ENCODE results near the gene STK10. TPM values are rescaled to one million over a fixed set of nuclear protein-coding genes. Genes with fewer than 3 reads are reported as not detected.
A peak's percentile ranks its signal among the peaks of the same experiment; 100 is the strongest.
"Not testable (repeated sequence)": the region's sequence is repeated elsewhere in the genome, so short reads cannot be mapped to it uniquely, and the experiment has no call there.

STK10 gene
- total and polyA plus RNA-seq, 4 donors = 2.8 to 21.7 (median 7.7) TPM

GRCh38 chr5:172020110-172020786 is 167.8 kb downstream of the STK10 start:
- 84% methylated on average over 10 of the region's 10 CpGs for WGBS
- H3K4me3 ChIP-seq (ENCODE audit: low read depth in 1 of 3, low read length in 3 of 3); H3K9ac ChIP-seq (ENCODE audit: low read depth in 1 of 2, low read length in 2 of 2); H3K4me1 ChIP-seq (ENCODE audit: control insufficient read depth in 4 of 4, insufficient read depth in 4 of 4, low read length in 3 of 4); H3K27ac ChIP-seq (ENCODE audit: low read depth in 1 of 2, low read length in 2 of 2); H3K27me3 ChIP-seq (ENCODE audit: control insufficient read depth in 4 of 4, insufficient read depth in 4 of 4, low read length in 3 of 4); DNase-seq (ENCODE audit: low spot score); H3K9me3 ChIP-seq (ENCODE audit: control insufficient read depth in 4 of 4, low read length in 3 of 4); H3K36me3 ChIP-seq (ENCODE audit: control insufficient read depth in 4 of 4, insufficient read depth in 3 of 4, low read depth in 1 of 4, low read length in 3 of 4): not testable (repeated sequence)
- TF ChIP-seq, protein P1, sequence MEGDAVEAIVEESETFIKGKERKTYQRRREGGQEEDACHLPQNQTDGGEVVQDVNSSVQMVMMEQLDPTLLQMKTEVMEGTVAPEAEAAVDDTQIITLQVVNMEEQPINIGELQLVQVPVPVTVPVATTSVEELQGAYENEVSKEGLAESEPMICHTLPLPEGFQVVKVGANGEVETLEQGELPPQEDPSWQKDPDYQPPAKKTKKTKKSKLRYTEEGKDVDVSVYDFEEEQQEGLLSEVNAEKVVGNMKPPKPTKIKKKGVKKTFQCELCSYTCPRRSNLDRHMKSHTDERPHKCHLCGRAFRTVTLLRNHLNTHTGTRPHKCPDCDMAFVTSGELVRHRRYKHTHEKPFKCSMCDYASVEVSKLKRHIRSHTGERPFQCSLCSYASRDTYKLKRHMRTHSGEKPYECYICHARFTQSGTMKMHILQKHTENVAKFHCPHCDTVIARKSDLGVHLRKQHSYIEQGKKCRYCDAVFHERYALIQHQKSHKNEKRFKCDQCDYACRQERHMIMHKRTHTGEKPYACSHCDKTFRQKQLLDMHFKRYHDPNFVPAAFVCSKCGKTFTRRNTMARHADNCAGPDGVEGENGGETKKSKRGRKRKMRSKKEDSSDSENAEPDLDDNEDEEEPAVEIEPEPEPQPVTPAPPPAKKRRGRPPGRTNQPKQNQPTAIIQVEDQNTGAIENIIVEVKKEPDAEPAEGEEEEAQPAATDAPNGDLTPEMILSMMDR (IDR thresholded peaks at IDR 0.05; ENCODE audit: low read depth, low read length, missing input control) = peak; percentile 6
- TF ChIP-seq RAD21 (IDR thresholded peaks at IDR 0.05) = peak; percentile 44 to 46

DNA sequence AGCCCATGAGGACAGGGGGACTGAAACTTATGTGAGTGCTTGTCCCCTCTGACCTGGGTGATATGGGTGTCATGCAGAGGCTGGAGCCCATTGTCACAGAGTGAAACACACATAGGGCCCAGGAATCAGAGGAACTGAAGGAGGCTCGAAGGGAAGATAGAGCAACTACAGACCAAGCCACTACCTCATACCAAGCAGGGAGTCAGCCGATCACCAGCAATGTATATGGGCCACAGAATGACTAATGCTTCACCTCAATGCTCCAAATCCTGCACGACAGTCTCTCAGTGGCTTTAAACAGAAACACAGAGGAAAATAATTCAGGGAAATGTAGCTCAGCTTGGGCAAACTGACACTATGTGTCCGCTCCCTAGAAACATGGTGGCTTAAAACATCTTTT is 172.7 kb downstream of the STK10 start:
- H3K27me3 ChIP-seq (ENCODE audit: control insufficient read depth in 4 of 4, insufficient read depth in 4 of 4, low read length in 3 of 4) = no peaks in the 10 kb centered on the region
- 92% methylated on average over 4 of the region's 4 CpGs for WGBS
- H3K9ac ChIP-seq (ENCODE audit: low read depth in 1 of 2, low read length in 2 of 2) = no peak overlapping the region
- H3K4me3 ChIP-seq (ENCODE audit: low read depth in 1 of 3, low read length in 3 of 3) = no peak overlapping the region
- no peaks in the 10 kb centered on the region for H3K4me1 ChIP-seq (ENCODE audit: control insufficient read depth in 4 of 4, insufficient read depth in 4 of 4, low read length in 3 of 4)
- H3K27ac ChIP-seq (ENCODE audit: low read depth in 1 of 2, low read length in 2 of 2) = no peak overlapping the region
- TF ChIP-seq GABPA (IDR thresholded peaks at IDR 0.05 in 1 of 2, conservative IDR thresholded peaks at IDR 0.05 in 1 of 2) = no peak
- no peak for TF ChIP-seq RXRA (IDR thresholded peaks at IDR 0.05)
- TF ChIP-seq, protein P2, sequence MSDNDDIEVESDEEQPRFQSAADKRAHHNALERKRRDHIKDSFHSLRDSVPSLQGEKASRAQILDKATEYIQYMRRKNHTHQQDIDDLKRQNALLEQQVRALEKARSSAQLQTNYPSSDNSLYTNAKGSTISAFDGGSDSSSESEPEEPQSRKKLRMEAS (IDR thresholded peaks at IDR 0.05) = no peak
- TF ChIP-seq RAD21 (IDR thresholded peaks at IDR 0.05) = no peak
- no peak for TF ChIP-seq HNF4G (IDR thresholded peaks at IDR 0.05)
- TF ChIP-seq, protein P1 (IDR thresholded peaks at IDR 0.05; ENCODE audit: low read depth, low read length, missing input control) = no peak
- TF ChIP-seq NR2F2 (IDR thresholded peaks at IDR 0.05) = no peak
- no peak for TF ChIP-seq JUND (IDR thresholded peaks at IDR 0.05)
- no peak for TF ChIP-seq TAF1 (conservative IDR thresholded peaks at IDR 0.05)
- no peak for TF ChIP-seq FOXA1 (IDR thresholded peaks at IDR 0.05)
- TF ChIP-seq YY1 (IDR thresholded peaks at IDR 0.05) = no peak
- TF ChIP-seq HNF4A (conservative IDR thresholded peaks at IDR 0.05) = no peak
- no peak for TF ChIP-seq SP1 (IDR thresholded peaks at IDR 0.05)
- TF ChIP-seq, protein P3, sequence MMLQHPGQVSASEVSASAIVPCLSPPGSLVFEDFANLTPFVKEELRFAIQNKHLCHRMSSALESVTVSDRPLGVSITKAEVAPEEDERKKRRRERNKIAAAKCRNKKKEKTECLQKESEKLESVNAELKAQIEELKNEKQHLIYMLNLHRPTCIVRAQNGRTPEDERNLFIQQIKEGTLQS (IDR thresholded peaks at IDR 0.05) = no peak
- TF ChIP-seq, protein P4, sequence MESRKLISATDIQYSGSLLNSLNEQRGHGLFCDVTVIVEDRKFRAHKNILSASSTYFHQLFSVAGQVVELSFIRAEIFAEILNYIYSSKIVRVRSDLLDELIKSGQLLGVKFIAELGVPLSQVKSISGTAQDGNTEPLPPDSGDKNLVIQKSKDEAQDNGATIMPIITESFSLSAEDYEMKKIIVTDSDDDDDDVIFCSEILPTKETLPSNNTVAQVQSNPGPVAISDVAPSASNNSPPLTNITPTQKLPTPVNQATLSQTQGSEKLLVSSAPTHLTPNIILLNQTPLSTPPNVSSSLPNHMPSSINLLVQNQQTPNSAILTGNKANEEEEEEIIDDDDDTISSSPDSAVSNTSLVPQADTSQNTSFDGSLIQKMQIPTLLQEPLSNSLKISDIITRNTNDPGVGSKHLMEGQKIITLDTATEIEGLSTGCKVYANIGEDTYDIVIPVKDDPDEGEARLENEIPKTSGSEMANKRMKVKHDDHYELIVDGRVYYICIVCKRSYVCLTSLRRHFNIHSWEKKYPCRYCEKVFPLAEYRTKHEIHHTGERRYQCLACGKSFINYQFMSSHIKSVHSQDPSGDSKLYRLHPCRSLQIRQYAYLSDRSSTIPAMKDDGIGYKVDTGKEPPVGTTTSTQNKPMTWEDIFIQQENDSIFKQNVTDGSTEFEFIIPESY (IDR thresholded peaks at IDR 0.05) = no peak
- H3K36me3 ChIP-seq (ENCODE audit: control insufficient read depth in 4 of 4, insufficient read depth in 3 of 4, low read depth in 1 of 4, low read length in 3 of 4) = no peaks in the 10 kb centered on the region
- H3K9me3 ChIP-seq (ENCODE audit: control insufficient read depth in 4 of 4, low read length in 3 of 4) = no peaks in the 10 kb centered on the region
- no peak for DNase-seq (ENCODE audit: low spot score)
